Measurements from ENCODE around the gene OR2AJ1. TPM values are rescaled to one million over a fixed set of nuclear protein-coding genes. Genes with fewer than 3 reads are reported as not detected.

The OR2AJ1 gene, protein sequence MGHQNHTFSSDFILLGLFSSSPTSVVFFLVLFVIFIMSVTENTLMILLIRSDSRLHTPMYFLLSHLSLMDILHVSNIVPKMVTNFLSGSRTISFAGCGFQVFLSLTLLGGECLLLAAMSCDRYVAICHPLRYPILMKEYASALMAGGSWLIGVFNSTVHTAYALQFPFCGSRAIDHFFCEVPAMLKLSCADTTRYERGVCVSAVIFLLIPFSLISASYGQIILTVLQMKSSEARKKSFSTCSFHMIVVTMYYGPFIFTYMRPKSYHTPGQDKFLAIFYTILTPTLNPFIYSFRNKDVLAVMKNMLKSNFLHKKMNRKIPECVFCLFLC
- total RNA-seq: not detected in 2 replicates

DNA sequence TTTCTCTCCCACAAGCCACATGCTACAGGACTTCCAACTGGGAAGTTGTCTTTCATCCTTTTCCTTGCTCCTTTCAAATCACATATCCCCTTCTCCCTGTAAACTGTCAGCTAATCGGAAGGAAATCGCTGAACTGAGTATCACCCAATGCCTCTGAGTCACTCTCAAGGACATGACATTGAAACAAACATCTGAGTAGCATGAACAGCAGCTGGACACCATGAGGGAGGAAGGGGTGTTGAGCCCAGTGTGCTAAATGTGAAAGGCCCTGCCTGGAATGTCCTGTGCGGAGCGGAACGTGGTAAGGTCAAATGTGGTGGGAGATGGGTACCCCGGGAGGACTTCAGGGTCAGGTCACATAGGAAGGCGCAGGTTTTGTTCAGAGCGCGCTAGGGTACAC, at the start of gene OR2AJ1:
Gene OR2AJ1, plus strand, starts transcription at position 22 of the 400 bp plus-strand sequence. CDS start 8,880 bp downstream, outside the sequence.

DNA sequence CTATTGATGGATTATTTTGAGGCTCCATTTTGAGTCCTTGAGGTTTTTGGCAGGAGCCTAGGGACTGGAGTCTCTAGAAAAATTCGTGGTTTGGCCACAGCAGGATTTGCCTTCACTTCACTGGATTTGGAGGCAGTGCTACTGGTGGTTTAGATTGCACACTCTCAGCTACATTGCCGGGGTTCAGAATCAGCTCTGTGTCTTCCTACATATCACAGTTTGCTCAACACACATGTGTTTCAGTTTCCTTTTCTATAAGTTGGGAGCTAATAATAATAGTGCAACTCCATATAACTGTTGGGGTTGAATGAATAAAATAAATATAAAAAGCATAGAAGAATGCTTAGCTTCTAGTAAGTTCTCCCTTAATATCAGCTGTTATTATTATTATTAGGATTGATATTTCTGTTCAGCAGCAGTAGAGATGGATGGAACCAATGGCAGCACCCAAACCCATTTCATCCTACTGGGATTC, 29.5 kb upstream of the OR2AJ1 start, which contains the start of gene OR2W3:
Gene OR2W3, plus strand, starts transcription at position 425 of the 475 bp plus-strand sequence. Its CDS starts 0 bp downstream, at position 425.

DNA sequence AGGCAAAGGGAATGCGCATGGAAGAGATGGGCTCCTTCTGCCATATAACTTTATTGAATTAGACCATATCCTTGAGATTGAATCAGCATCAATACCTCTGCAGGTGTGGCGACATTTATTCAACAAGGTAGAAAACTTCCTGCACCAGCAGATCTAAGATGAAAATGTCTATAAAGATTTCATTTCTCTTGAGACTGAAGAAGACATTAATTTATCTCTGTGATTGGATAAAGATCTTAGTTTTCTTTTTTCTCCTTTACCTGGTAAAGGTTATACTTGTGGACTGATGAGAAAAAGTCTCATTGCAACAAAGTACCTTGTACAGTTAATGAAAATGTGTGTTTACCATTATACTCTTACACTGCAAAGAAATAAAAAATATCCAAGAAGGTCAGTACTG, 4.7 kb upstream of the OR2AJ1 start, which contains the start of gene OR2T8:
Gene OR2T8, plus strand, starts transcription at position 301 of the 400 bp plus-strand sequence. CDS start 766 bp downstream, outside the sequence.

DNA sequence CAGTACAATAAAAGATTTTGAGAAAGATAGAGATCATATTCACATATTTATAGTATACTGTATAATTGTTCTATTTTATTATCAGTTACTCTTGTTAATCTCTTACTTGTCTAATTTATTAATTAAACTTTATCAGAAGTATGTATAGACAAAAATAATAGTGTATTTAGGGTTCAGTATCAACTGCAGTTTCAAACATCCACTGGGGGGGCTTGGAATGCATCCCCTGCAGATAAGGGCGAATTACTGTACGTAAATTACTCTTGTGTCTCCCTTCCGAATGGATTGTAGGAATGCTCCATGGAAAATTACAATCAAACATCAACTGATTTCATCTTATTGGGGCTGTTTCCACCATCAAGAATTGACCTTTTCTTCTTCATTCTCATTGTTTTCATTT, 23.9 kb downstream of the OR2AJ1 start, which contains the start of gene OR2L8:
Gene OR2L8, plus strand, starts transcription at position 301 of the 400 bp plus-strand sequence. Its CDS starts 0 bp downstream, at position 301.

DNA sequence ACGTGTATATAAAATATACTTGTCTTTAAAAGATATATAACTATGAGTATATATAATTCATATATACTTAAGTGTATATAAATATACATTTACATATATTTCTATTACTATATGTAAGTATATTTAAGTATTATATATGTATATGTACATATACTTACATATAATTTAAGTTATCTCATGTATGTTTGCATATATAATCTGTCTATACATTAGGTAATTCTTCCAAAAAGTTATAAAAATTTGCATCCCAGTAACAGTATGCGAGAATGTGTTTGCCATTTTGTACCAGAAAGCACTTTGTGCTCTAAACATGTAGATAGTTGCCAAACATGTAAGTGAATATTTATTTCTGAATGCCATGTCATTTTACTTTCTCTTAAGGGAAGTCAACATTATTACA, 40.2 kb downstream of the OR2AJ1 start, which contains the start of gene OR2AK2:
Gene OR2AK2, plus strand, starts transcription at position 301 of the 400 bp plus-strand sequence. CDS start 144 bp downstream, outside the sequence.

Other genes starting within 250 kb of the OR2AJ1 start
- not detected in 2 replicates for gene OR13G1, start 245.2 kb upstream of the OR2AJ1 start, total RNA-seq
- not detected in 2 replicates for gene OR6F1, start 208.2 kb upstream of the OR2AJ1 start, total RNA-seq
- 0.11 TPM in 1 of 2 replicates, not detected in the other for gene OR14K1, start 186.3 kb upstream of the OR2AJ1 start, total RNA-seq
- gene OR14A2, start 176.7 kb upstream of the OR2AJ1 start, total RNA-seq: not detected in 2 replicates
- gene OR1C1, start 164.3 kb upstream of the OR2AJ1 start, total RNA-seq: not detected in 2 replicates
- not detected in 2 replicates for gene OR14A16, start 100.8 kb upstream of the OR2AJ1 start, total RNA-seq
- not detected in 2 replicates for gene OR11L1, start 83.0 kb upstream of the OR2AJ1 start, total RNA-seq
- 0.33 and 0.43 TPM in 2 replicates for gene TRIM58, start 67.7 kb upstream of the OR2AJ1 start, total RNA-seq
- 0.09 and 0.33 TPM in 2 replicates for gene OR2W3, start 29.3 kb upstream of the OR2AJ1 start, total RNA-seq
- not detected in 2 replicates for gene OR2T8, start 4.6 kb upstream of the OR2AJ1 start, total RNA-seq
- not detected in 2 replicates for gene OR2L8, start 24.0 kb downstream of the OR2AJ1 start, total RNA-seq
- not detected in 2 replicates for gene OR2AK2, start 40.3 kb downstream of the OR2AJ1 start, total RNA-seq
- not detected in 2 replicates for gene OR2L5, start 88.8 kb downstream of the OR2AJ1 start, total RNA-seq
- gene OR2L2, start 105.2 kb downstream of the OR2AJ1 start, total RNA-seq: not detected in 2 replicates
- gene OR2L3, start 121.9 kb downstream of the OR2AJ1 start, total RNA-seq: not detected in 2 replicates
- not detected in 2 replicates for gene OR2L13, start 170.3 kb downstream of the OR2AJ1 start, total RNA-seq
- gene OR2M5, start 220.3 kb downstream of the OR2AJ1 start, total RNA-seq: not detected in 2 replicates
- not detected in 2 replicates for gene OR2M2, start 249.9 kb downstream of the OR2AJ1 start, total RNA-seq